ENCODE results near the gene CREB5.

GRCh38 chr7:28626624-28627262 is 214.4 kb downstream of the CREB5 start:
- TF ChIP-seq POLR2AphosphoS5 (IDR thresholded peaks at IDR 0.05; ENCODE audit: low read depth, low read length) (no peak), CTCF (IDR thresholded peaks at IDR 0.05 in 2 of 3, conservative IDR thresholded peaks at IDR 0.05 in 1 of 3; ENCODE audit: borderline replicate concordance in 1 of 3, insufficient read depth in 1 of 3, low read depth in 2 of 3, low read length in 2 of 3) (peak; percentile 48 to 79 (median 77); a peak in 5 of 6 replicates), TCF7L2 (IDR thresholded peaks at IDR 0.05; ENCODE audit: borderline replicate concordance, extremely low read depth, insufficient read depth, insufficient read length) (no peak), EZH2 (IDR thresholded peaks at IDR 0.05) (no peak), ELF1 (IDR thresholded peaks at IDR 0.05; ENCODE audit: borderline replicate concordance, low read depth) (no peak), REST (IDR thresholded peaks at IDR 0.05; ENCODE audit: low read depth) (no peak), MAX (IDR thresholded peaks at IDR 0.05) (no peak), SRF (IDR thresholded peaks at IDR 0.05; ENCODE audit: low read depth) (no peak), RAD21 (IDR thresholded peaks at IDR 0.05; ENCODE audit: low read depth) (peak; percentile 54), POLR2A (IDR thresholded peaks at IDR 0.05; ENCODE audit: borderline replicate concordance, extremely low read depth, insufficient read depth, insufficient read length) (no peak), EZH2phosphoT487 (IDR thresholded peaks at IDR 0.05; ENCODE audit: borderline replicate concordance) (no peak), SP1 (IDR thresholded peaks at IDR 0.05; ENCODE audit: low read depth) (no peak), ZNF274 (IDR thresholded peaks at IDR 0.05; ENCODE audit: low read depth, low read length) (no peak), CEBPB (IDR thresholded peaks at IDR 0.05; ENCODE audit: low read depth) (no peak)
